Endothelial cell of umbilical vein (primary cell): Measurements from ENCODE around the gene DDX24. TPM values are rescaled to one million over a fixed set of nuclear protein-coding genes. Genes with fewer than 3 reads are reported as not detected.

ENCODE experiments used
- BruUV-seq: library from RNA; stranded (reverse); fragments of 400-500 nt; replicated peaks from 2 replicates; lab custom pipeline; 2021; lab: Mats Ljungman, UMichigan
- CTCF ChIA-PET: fragments of 300-600, 350-600 bp; sonication (Branson Sonifier 250); formaldehyde crosslinking; loops from one replicate; lab custom pipeline; 2021; ENCODE audit warnings: antibody characterized with exemption, inconsistent platforms; lab: Charles Lee
- POLR2A ChIA-PET: fragments of 300-600, 350-600 bp; sonication (Branson Sonifier 250); formaldehyde crosslinking; loops from one replicate; lab custom pipeline; 2021; ENCODE audit warnings: antibody characterized with exemption, inconsistent platforms; lab: Charles Lee
- DNase-seq: peaks from one replicate; pipeline ENCODE4 v3.0.0-alpha.2; 2011; ENCODE audit warnings: low read depth, low spot score
- FAIRE-seq: peaks from 2 replicates; lab custom pipeline; 2011; peaks lifted over from hg19 to GRCh38; lab: Jason Lieb, UNC
- H2AFZ ChIP-seq: 2 replicates; pipeline ENCODE4 v1.6.0; 2012; ENCODE audit warnings: low read depth, low read length, control low read depth, inconsistent platforms
- H3K27ac ChIP-seq: 2 replicates; pipeline ENCODE4 v1.5.1; 2011; ENCODE audit warnings: low read depth, mild to moderate bottlenecking, control low read depth, low read length, moderate library complexity; ENCODE audit not compliant: insufficient read depth
- H3K27me3 ChIP-seq, 2 experiments: 2 replicates each; pipeline versions ENCODE4 v1.6.0 to v1.6.1; 2011; ENCODE audit warnings: low read length in 2 of 2, mixed read lengths in 1 of 2; ENCODE audit not compliant: control insufficient read depth in 2 of 2, insufficient read depth in 2 of 2
- H3K36me3 ChIP-seq, 2 experiments: 2 replicates in 1 of 2; 3 replicates in 1 of 2; pipeline ENCODE4 v1.5.1; 2011; ENCODE audit warnings: low read length in 2 of 2, mild to moderate bottlenecking in 1 of 2, moderate library complexity in 1 of 2; ENCODE audit not compliant: control insufficient read depth in 2 of 2, insufficient read depth in 2 of 2; ENCODE audit errors: extremely low read depth in 1 of 2
- H3K4me1 ChIP-seq: 3 replicates; pipeline ENCODE4 v1.5.1; 2011; ENCODE audit warnings: mild to moderate bottlenecking, low read length; ENCODE audit not compliant: control insufficient read depth, insufficient read depth; ENCODE audit errors: extremely low read depth
- H3K4me2 ChIP-seq: 2 replicates; pipeline ENCODE4 v1.6.1; 2011; ENCODE audit warnings: low read length, control low read depth, mixed read lengths; ENCODE audit not compliant: insufficient read depth
- H3K4me3 ChIP-seq, 3 experiments: fragments of 200-600 bp in 1 of 3; sonication (generic), shearing (Covaris generic) in 1 of 3; replicated peaks in 1 of 3; 2 replicates each; pipeline ENCODE4 v1.5.1; 2011 to 2016; ENCODE audit warnings: control low read depth in 3 of 3, low read length in 3 of 3, mild to moderate bottlenecking in 2 of 3, inconsistent platforms in 1 of 3, low read depth in 1 of 3, moderate library complexity in 1 of 3; ENCODE audit not compliant: insufficient read depth in 1 of 3
- H3K79me2 ChIP-seq: 2 replicates; pipeline ENCODE4 v1.6.0; 2012; ENCODE audit warnings: low read length, inconsistent platforms; ENCODE audit not compliant: control insufficient read depth, insufficient read depth
- H3K9ac ChIP-seq: replicated peaks from 2 replicates; pipeline ENCODE3; 2011; ENCODE audit warnings: low read length, control low read depth; ENCODE audit not compliant: insufficient read depth; ENCODE audit errors: extremely low read depth
- H3K9me1 ChIP-seq: replicated peaks from 3 replicates; pipeline ENCODE4 v1.6.0; 2011; ENCODE audit warnings: mild to moderate bottlenecking, low read length; ENCODE audit not compliant: control insufficient read depth, insufficient read depth; ENCODE audit errors: extremely low read depth
- H3K9me3 ChIP-seq: replicated peaks from 2 replicates; pipeline ENCODE4 v1.5.1; 2012; ENCODE audit warnings: low read length, inconsistent platforms; ENCODE audit not compliant: control insufficient read depth, insufficient read depth
- H4K20me1 ChIP-seq: replicated peaks from 2 replicates; pipeline ENCODE3; 2011; ENCODE audit warnings: mild to moderate bottlenecking, low read length; ENCODE audit not compliant: control insufficient read depth, insufficient read depth; ENCODE audit errors: extremely low read depth
- CTCF ChIP-seq, 2 donors: IDR thresholded peaks; 1 replicate in 1 of 2; 2 replicates in 1 of 2; pipeline ENCODE4 v1.5.1; 2011; ENCODE audit warnings: low read length in 2 of 2, mild to moderate bottlenecking in 2 of 2, moderate library complexity in 2 of 2, control low read depth in 1 of 2, inconsistent platforms in 1 of 2, low read depth in 1 of 2; ENCODE audit not compliant: insufficient read depth in 1 of 2; ENCODE audit errors: extremely low read depth in 1 of 2
- EZH2 ChIP-seq: IDR thresholded peaks from 2 replicates; pipeline ENCODE4 v1.6.1; 2012; ENCODE audit warnings: borderline replicate concordance, low read depth, mild to moderate bottlenecking, moderate library complexity, low read length, inconsistent platforms; ENCODE audit not compliant: severe bottlenecking
- FOS ChIP-seq: IDR thresholded peaks from 2 replicates; pipeline ENCODE4 v1.6.1; 2011; ENCODE audit warnings: mild to moderate bottlenecking, low read length, moderate library complexity, borderline replicate concordance; ENCODE audit not compliant: insufficient read depth
- GATA2 ChIP-seq: IDR thresholded peaks from 2 replicates; pipeline ENCODE4 v1.7.0; 2011; ENCODE audit warnings: low read depth, mild to moderate bottlenecking, moderate library complexity, mixed read lengths, low read length; ENCODE audit not compliant: insufficient read length, insufficient read depth
- JUN ChIP-seq: IDR thresholded peaks from 2 replicates; pipeline ENCODE4 v1.6.1; 2011; ENCODE audit warnings: borderline replicate concordance, low read depth; ENCODE audit not compliant: insufficient read length, insufficient read depth
- MYC ChIP-seq: IDR thresholded peaks from one replicate; pipeline ENCODE4 v1.6.1; 2011; ENCODE audit warnings: mild to moderate bottlenecking, low read depth, low read length
- POLR2A ChIP-seq: IDR thresholded peaks from 2 replicates; pipeline ENCODE4 v1.6.1; 2012; ENCODE audit warnings: low read depth, mild to moderate bottlenecking, control low read depth, low read length
- POLR2AphosphoS5 ChIP-seq: IDR thresholded peaks from 2 replicates; pipeline ENCODE4 v1.6.1; 2012; ENCODE audit warnings: low read depth, mild to moderate bottlenecking, control low read depth, low read length, moderate library complexity; ENCODE audit not compliant: insufficient read depth
- dilution Hi-C: fragments of 300-500 bp; cut with MboI; formaldehyde crosslinking; loops from one replicate; pipeline ENCODE4 v1.15.0; 2019; ENCODE audit warnings: low sequenced_read_pairs; ENCODE audit not compliant: extremely low pct_ligation_motif_present
- intact Hi-C: fragments of 100-400 bp; cut with micrococcal nuclease; formaldehyde crosslinking; loops from one replicate; pipeline ENCODE4 v1.10.0; 2022
- polyA plus RNA-seq, 4 experiments: library from polyadenylated mRNA; depleted of rRNA in 3 of 4; stranded (reverse) in 3 of 4; unstranded in 1 of 4; fragments of >200 nt; gene quantifications; 2 replicates each; pipeline versions ENCODE4 v1.2.1 to v1.2.3, GENCODE V29; 2011 to 2012; ENCODE audit warnings: missing spikeins in 1 of 4
- total RNA-seq: library from RNA; stranded (reverse); gene quantifications from 2 replicates; pipeline ENCODE4 v1.2.3, GENCODE V29; 2021
- TF ChIP-seq, protein P1 (sequence below): IDR thresholded peaks from 2 replicates; pipeline ENCODE4 v1.6.1; 2011; ENCODE audit not compliant: insufficient read depth, insufficient read length

Gene DDX24
- total and polyA plus RNA-seq, 2 donors (not counting 3 experiments of a cell fraction or from before 2014, with no cell fraction given), result 88.3 to 141 TPM

- Histone ChIP-seq H3K9me1 (no peaks in the 10 kb centered on the region), H3K4me1 (no peaks in the 10 kb centered on the region), H3K9ac (no peak overlapping the region), H3K36me3 (no peaks in the 10 kb centered on the region), H3K79me2 (no peaks in the 10 kb centered on the region), H3K4me3 (no peak overlapping the region), H3K4me2 (no peak overlapping the region), H3K27me3 (no peaks in the 10 kb centered on the region), H4K20me1 (no peaks in the 10 kb centered on the region), H3K27ac (no peak overlapping the region), H2AFZ (no peak overlapping the region), H3K9me3 (no peaks in the 10 kb centered on the region)
- FAIRE-seq (no peak), DNase-seq (no peak)
- POLR2A ChIA-PET, result no interaction called here
- intact Hi-C loops, result no loop called here
- no TSS peak for BruUV-seq
- CTCF ChIA-PET, result no interaction called here
- TF ChIP-seq GATA2, result no peak
- no peak for TF ChIP-seq POLR2AphosphoS5
- TF ChIP-seq EZH2, result no peak
- no peak for TF ChIP-seq JUN
- TF ChIP-seq, protein P1, sequence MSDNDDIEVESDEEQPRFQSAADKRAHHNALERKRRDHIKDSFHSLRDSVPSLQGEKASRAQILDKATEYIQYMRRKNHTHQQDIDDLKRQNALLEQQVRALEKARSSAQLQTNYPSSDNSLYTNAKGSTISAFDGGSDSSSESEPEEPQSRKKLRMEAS, result no peak
- no peak for TF ChIP-seq CTCF (IDR thresholded peaks at IDR 0.05; ENCODE audit: extremely low read depth in 1 of 2, insufficient read depth in 1 of 2, low read depth in 1 of 2, low read length in 2 of 2)
- no peak for TF ChIP-seq POLR2A
- no peak for TF ChIP-seq FOS
- TF ChIP-seq MYC, result no peak
- dilution Hi-C loops, result no loop called here
Observed at GRCh38 chr14:94087891-94088290, 6.9 kb upstream of the DDX24 start.
